GM18909 (cell line): ENCODE measurements around the gene COG2.

ENCODE experiments used
- ATAC-seq: cut with Tn5 transposase; IDR thresholded peaks from one replicate; pipeline ENCODE4 v1.9.1; 2021; ENCODE audit warnings: mild to moderate bottlenecking; ENCODE audit not compliant: unreplicated experiment, poor library complexity

Gene COG2

DNA sequence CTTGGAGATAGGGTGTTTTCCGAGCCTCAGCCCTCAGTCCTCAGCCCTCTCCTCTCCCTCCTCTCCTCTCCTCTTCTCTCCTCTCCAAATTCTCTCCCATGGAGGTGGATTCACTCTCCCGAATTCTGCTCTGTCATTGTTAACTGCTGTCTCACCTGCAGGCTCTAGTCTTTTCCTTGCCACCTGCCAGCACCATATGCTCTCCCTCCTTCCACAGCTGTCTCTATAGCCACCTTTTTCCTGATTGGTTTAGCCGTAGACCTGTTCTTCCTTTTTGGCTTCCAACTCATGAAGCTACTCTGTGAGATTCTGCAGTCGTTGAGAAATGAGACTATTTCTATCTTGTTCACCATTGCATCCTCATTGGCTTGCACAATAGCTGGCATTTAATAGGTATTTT, 19.7 kb downstream of the COG2 start:
- ATAC-seq = no peak

DNA sequence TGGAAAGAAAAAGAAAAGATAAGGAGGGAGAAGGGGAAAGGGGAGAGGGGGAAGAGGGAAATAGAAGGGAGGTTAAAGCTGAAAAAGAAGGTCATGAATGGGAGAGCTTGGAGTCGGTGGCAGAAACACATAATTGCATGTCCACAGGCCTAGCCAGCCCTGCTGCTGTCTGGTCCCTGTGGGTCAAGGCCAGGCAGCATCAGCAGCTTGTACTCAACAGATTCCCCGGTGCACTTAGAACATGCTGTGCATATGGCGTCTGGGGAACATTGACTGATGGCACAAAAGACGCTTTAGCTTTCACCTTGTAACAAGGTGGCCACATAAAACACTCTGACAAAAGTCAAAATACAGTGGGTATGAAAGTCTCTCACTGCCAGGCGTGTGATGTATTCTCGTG, 25.9 kb downstream of the COG2 start:
- ATAC-seq = no peak

DNA sequence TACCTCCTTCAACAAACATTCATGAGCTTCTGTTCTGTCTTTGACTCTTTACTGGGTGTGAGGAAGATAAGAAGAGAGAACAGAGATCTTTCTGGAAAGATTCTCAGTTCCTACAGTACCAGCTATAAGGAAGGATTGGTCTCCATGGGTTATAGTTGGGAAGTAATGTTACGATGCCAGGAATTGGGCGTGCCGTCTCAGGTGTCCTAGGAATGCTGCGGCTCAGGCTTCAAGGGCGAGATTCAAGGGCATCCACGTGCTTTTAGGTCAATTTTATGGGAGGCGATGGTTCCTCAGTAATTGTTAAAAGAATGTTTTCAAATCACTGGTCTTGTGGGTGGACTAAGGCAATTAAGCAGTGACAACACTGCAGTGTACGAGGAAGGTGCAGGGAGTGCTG, 27.3 kb downstream of the COG2 start:
- no peak for ATAC-seq

DNA sequence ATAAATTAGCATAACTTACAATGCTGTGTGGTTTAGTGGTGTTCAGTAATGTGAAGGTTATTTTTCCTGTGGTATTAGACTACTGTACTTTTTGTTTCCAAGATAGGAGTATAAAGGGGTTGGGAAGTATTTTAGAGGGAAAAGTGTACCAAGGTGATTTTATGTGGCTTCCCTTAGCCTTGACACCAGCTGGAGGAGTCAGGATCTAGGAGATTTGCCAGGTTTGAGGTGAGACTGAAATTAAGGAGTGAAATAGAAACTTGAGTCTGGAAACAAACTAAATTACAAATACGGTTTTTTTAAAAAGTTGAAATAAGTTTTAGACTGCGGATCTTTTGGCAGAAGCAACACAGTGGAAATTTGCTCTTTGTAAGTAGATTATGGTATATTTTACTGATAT, 32.3 kb downstream of the COG2 start:
- no peak for ATAC-seq

DNA sequence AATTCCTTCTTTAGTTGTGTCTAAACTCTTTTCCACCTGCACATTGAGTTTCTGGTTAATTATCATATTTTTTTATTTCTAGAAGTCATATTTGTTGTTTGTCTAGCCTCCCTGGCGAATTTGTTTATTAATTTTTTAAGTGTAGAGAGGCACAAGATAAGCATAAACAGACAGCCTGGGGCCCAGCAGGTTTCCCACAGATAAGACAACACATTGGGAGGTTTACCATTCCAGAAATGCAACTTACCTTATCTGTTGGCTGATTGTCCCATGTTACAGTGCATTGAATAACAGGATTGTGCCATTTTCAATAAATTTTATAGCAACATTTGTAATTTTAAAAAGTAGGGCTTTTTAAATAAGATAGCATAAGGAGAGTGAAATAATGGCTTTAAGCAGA, 34.9 kb downstream of the COG2 start:
- ATAC-seq = no peak

DNA sequence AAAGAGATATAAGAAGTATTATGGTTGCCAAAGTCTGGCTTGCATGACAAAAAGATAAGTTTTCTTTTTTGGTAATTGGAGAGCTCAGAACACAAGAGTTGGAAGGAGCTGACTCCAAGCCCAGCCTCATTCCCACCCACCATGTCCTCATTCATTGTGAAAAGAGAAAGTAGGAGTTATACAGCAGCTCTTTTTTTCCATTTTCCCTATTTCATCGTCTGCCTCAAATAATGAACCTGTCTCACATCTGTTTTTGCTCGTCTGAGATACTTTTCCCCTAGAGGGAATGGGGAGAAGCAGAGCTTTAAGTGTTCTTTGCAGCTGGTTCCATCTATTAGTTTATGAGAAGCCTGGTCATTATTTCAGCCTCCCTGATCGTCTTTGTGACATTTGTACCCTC, 36.9 kb downstream of the COG2 start:
- no peak for ATAC-seq

DNA sequence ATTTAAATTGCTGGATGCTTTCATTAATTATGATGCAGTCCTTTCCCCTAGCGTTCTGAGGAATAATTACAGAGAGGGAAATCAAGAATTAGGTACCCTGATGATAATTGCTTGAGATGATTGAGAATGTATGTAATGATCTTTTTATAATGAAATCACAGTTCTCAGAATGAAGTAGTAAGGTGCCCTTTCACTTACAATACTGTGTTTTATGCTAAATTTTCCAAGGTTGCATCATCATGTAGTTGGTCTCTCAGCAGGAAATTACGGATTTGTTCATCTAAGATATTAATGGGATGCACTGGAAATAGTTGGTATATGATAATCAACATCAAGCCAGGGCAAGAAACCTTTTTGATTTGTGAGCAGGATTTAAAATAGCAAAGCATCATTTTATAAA, 37.5 kb downstream of the COG2 start:
- ATAC-seq = no peak

DNA sequence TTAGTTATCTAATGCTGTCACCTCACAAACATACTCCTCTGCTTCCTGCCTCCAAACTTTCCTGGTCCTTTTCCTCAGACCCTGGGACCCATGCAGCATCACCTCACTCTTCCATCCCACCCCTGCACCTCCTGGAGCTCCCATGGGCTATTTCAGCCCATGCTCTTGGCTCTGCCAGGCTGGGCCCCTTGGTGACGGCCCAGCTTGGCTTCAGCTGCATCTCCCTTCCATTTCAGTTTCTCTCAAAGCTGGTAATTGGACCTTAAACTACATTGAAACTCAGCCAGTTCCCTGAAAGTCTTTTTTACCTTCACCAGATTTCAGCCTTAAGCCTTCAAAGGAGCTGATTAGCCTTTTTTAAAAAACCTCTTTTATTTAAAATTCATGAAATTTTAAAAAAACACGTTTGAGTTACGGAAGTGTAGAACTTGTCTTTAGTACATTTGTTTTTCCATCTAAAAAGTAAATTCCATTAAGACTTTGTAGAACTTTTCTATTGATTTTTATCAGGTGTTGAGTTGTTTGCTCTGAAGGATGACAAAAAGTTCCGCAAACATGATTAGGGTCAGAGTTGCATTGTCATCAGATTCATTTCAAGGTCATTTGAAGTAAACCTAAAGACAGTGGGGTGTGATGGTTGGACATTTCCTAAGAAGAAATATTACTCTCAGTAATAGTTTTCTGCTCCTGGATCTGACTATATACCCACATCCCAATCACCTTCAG, 38.2 kb downstream of the COG2 start:
- ATAC-seq = no peak

DNA sequence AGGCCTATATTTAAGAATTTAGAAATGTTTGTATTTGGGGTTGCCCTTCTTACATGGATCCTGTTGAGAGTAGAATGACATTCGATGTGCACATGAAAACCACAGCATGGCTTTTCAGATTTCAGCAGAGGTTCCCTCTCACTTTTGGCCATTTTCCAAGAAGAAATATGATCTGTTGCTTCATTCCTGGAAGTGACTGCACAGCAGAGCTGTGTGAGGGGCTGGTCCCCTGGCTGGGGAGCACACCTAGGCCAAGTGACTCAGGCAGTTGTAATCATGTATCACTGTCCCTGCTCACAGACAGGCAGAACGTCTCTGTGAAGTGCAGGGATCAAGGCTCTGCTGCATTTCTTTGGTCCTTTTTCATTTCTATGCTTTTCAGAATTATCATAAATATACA, 39.3 kb downstream of the COG2 start:
- ATAC-seq = no peak

DNA sequence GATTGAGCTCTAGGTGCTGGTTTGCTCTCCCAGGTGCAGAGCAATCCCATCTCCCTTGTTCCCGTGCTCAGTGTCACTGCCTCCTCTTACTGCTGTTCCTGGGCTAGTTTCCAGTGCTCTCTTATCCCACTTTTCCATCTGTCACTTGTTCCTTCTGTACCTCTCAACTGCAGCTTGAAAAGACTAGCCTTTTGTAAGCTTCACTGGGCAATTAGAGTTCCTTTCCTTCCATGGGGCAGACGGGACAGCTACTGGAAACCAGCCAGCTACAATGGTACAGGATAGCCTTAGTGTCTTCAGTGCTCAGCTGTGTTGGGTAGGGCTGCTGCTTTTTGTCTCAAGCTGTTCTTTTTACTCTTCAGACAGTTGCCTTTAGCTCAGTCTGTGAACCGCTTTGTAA, 40.0 kb downstream of the COG2 start:
- ATAC-seq = no peak

DNA sequence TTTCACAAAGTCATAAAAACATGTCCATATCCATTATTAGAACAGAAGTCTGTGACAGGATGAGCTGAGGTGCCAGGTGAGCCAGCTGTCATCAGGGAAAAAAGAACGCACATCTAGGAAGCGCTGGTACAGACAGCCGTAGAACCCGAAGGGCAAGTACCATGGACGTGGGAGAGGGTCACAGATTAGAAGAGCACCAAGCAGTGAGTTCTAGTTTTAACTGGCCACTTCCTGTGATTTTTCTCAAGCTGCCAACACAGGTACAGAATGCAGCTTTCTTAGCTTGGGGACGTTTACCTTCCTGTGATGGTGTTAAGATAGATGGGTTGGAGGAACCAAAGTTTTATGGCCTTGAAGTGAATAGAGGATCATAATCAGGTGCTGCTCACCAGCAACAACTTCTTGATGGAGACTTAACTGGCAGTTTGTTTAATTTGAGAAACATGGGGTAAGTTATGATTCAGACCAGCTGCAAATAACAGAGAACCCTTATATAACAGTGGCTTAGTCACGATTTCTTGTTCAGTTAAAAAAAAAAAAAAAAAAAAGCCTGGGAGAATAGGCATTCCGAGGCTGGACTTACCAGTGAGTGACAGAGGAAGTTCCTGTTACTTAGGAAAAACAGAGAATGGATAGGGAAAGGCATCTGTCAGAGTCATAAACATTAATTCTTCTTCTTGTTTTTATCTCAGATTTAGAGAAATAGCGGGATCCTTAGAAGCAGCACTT, 40.8 kb downstream of the COG2 start:
- ATAC-seq = no peak

DNA sequence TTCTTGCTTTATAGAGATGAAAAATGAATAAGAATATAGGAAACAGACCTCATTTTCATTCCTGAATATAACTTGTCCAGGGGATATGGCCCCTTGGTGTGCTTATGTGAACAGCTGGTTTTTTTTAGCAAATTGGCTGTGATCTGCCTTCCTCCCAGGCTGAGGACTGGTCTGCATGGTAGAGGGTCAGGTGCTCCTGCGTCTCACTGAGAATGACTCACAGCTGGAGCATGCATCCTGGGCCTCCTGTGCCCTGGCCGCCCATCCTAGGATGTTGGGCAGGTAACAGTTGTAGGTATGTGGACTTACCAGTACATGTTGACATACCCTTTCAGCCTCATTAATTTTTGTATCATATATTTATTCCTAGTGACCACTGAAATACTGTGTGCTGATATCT, 41.9 kb downstream of the COG2 start:
- ATAC-seq = no peak

DNA sequence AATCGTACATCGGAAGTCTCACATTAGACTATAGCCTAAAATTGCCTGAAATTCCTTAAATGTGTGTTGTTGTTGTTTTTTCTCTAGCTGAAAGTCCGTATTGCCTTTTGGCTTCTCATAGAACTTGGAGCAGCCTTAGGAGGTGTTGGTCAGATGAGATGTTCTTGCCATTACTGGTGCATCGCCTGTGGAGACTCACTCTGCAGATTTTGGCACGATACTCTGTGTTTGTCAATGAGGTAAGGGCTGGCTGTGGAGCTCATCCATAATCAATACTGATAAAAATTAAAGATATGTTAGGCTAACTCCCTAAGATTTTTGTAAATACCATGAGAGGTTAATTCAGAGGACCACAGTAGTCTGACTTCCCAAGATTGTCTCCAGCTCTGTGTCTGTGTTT, 42.7 kb downstream of the COG2 start:
- no peak for ATAC-seq

DNA sequence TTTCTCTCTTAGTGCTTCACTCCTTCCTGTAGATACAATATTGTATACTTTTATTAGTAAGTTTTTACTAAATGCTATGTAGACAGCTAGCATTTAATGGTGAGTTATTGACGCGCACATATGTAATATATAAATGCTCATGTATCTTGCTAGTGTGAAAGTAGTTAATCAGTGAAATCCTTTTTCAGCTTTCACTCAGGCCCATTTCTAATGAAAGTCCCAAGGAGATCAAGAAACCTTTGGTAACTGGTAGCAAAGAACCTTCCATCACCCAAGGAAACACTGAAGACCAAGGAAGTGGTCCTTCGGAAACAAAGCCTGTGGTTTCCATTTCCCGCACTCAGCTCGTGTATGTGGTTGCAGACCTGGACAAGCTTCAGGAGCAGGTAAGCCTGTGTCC, 44.5 kb downstream of the COG2 start:
- ATAC-seq = no peak

DNA sequence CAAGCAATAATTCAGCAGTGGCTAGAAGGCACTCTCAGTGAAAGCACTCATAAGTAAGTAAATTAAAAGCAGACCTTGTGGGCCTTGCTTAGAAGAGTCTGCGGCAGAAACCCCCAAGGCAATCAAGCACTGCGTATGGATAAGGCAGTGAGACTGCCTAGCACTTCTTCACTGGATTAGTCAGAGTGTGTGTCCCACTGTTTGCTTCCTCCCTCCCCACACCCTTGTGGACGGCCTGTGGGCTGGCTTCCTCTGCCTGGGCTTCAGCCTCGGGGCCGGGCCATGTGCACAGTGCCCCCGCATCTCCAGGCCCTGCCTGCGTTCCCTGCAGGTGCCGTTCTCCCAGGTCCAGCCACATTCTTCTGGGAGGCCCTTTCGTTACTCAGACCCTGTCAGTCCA, 47.8 kb downstream of the COG2 start:
- no peak for ATAC-seq

DNA sequence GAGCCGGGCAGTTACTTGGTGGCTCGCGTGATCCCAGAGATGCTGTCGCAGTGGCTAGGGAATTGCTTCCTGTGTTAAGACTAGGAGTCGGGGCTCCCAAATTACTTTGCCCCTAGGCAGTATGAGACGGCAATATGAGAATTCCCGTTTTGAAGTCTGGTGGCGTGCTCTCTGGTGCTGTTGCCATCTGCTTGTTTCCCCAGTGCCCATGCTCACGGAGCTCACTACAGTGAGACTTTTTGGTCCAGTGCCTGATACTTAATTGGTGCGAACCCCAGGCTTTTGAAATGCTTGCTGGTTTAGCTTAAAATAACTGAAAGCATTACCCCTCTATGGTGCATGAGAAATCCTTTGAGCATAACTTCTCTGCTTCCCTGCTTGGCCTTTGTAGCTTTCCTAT, 49.3 kb downstream of the COG2 start:
- ATAC-seq = no peak

DNA sequence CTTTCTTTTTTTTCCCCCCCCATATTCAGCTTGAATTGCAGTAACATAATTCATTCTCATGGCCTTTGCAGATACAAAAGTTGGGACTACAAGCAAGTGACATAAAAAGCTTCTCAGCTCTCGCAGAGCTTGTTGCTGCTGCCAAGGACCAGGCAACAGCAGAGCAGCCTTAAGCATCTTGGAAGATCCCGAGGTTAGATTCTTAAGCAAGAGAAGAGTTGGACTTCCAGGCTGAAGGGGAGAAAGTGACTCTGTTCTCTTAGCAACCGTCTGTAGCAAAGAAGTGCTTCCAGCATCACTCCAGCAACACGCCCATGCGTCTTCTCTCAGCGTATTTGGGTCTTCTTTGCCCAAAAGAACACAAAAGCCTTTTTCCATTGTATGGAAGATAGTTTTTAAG, 50.9 kb downstream of the COG2 start:
- no peak for ATAC-seq

DNA sequence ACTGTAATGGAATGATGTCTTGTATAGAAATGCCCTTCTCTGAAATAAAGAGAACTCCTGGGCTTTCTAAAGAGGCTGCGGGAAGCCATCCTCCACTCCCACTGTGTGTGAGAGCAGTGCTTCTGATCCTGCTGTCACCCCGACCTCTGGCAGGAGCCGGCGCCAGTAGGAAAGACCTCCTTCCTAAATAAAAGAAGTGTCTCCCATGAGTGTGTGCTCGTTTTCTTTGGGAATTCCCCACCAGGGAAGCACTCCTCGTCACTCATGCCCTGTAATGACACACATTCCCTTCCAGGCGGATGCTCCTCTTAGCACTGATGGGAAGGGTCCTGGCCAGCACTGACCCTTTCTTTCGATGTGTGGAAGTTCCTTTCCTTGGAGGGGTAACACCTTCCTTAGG, 51.5 kb downstream of the COG2 start:
- ATAC-seq = no peak

DNA sequence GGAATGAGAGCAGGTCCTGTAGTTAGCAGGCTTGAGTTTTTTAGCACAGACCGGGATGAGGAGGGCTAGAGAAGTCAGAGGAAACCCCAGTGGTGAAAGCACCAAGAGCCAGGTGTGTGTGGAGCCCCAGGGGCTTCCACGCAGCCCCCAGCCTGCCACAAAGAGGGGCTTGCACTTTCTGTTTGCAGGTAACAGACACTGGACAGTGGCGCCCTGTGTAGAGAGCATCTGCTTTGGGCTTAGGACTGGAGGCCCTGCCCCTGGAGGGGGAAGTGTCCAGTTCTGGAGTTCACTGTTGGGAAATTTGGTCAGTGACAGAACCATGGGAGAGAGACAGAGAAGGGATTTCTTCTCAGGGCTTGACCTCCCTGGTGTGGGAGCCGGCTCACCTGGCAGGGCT, 52.2 kb downstream of the COG2 start:
- ATAC-seq = no peak

DNA sequence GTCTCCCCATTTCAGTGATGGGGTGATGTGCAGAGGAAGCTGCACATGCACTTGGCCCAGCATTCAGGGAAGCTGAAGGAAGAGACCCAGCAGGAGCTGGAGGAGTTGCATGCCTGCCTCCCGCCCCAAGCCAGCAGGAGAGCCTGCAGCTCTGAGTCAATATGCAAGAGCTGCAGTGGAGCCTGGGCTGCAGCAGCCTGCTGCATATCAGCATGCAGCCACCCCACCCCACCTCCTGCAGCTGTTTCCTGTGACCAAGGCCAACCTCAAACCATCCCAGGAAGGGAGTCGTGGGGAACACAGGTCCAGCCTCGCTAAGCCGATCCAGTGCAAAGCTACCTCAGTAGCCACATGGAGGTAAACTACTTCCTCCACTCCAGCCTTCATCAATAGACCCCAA, 52.7 kb downstream of the COG2 start:
- ATAC-seq = no peak

DNA sequence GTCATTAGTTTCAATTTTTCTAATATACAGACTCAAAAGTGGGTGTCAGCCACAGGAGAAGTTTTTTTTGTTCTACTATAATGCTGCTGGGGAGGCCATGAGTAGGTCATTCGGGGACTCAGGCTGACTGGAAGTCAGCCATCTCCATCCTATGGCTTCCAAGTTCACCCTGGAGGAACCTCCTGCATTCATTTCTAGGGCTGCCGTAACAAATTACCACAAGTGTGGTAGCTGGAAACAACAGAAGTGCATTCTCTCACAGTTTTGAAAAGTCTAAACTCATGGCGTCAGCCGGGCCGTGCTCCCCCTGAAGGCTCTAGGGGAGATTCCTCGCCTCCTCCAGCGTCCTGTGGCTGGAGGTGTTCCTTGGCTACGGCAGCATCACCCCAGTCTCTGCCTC, 53.9 kb downstream of the COG2 start:
- no peak for ATAC-seq

DNA sequence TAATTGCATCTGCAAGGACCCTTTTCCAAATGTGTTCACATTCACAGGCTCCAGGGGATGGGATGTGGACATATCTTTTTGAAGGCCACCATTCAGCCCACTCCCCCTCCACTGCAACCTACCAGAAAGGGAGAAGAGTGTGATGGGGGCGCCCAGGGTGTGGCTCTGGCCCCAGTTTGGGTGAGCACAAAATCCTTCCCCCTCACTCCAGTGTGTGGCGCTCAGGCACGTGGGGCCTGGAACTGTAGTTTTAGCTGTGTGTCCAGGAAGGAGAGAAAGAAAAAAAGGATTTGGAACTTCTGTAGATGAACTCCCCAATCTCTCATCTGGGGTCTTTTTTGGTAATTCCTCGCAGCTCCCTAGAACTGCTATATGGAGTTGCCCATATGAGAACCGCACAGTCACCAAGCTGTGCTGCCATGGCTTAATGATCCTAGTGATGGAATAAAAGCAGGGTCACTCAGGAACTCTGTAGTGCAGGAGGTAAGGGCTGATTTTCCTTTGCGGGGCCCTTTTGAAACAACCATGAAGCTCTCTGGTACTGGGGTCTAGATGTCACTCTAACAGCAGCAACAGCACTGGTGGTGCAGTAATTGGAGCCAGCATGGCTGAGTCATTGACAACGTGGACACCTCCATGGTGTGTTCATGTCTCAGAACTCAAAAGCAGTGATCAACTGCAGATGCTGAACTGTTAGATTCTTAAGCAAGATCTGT, 54.6 kb downstream of the COG2 start:
- no peak for ATAC-seq
